Hepatocyte (in vitro differentiated cells): ENCODE results near the gene NAV3. TPM values are rescaled to one million over a fixed set of nuclear protein-coding genes. Genes with fewer than 3 reads are reported as not detected.
A peak's percentile ranks its signal among the peaks of the same experiment; 100 is the strongest.

Experiments
- DNase-seq: peaks from one replicate; pipeline ENCODE4 v3.0.0-alpha.2; 2016; ENCODE audit warnings: low spot score
- H2AFZ ChIP-seq: fragments of 200-600 bp; sonication (generic); 2 replicates; pipeline ENCODE4 v1.6.0; 2016; ENCODE audit warnings: antibody characterized with exemption, mild to moderate bottlenecking
- H3K27ac ChIP-seq: fragments of 200-600 bp; sonication (generic); 2 replicates; pipeline ENCODE4 v1.5.1; 2016; ENCODE audit warnings: mild to moderate bottlenecking
- H3K27me3 ChIP-seq: fragments of 200-600 bp; sonication (generic); 2 replicates; pipeline ENCODE4 v1.6.1; 2016
- H3K36me3 ChIP-seq: fragments of 200-600 bp; sonication (generic); replicated peaks from 2 replicates; pipeline ENCODE4 v1.5.1; 2016; ENCODE audit warnings: low read depth; ENCODE audit not compliant: insufficient read depth
- H3K4me1 ChIP-seq: fragments of 200-600 bp; sonication (generic); 2 replicates; pipeline ENCODE4 v1.5.1; 2016; ENCODE audit warnings: mild to moderate bottlenecking, moderate library complexity; ENCODE audit not compliant: insufficient read depth
- H3K4me2 ChIP-seq: fragments of 200-600 bp; sonication (generic); 2 replicates; pipeline ENCODE4 v1.6.0; 2016
- H3K4me3 ChIP-seq: fragments of 200-600 bp; sonication (generic); 2 replicates; pipeline ENCODE4 v1.5.1; 2016; ENCODE audit warnings: mild to moderate bottlenecking
- H3K79me2 ChIP-seq: fragments of 200-600 bp; sonication (generic); 2 replicates; pipeline ENCODE4 v1.6.0; 2017; ENCODE audit warnings: mild to moderate bottlenecking
- H3K9me2 ChIP-seq: fragments of 200-600 bp; sonication (generic); replicated peaks from 2 replicates; pipeline ENCODE4 v1.6.0; 2017; ENCODE audit warnings: mild to moderate bottlenecking; ENCODE audit not compliant: insufficient read depth
- H3K9me3 ChIP-seq: fragments of 200-600 bp; sonication (generic); 2 replicates; pipeline ENCODE4 v1.5.1; 2016; ENCODE audit warnings: low read depth, mild to moderate bottlenecking
- H4K20me1 ChIP-seq: fragments of 200-600 bp; sonication (generic); 2 replicates; pipeline ENCODE4 v1.6.0; 2016; ENCODE audit warnings: mild to moderate bottlenecking; ENCODE audit not compliant: insufficient read depth, poor library complexity, severe bottlenecking
- CTCF ChIP-seq: fragments of 200-600 bp; sonication (generic); IDR thresholded peaks from 2 replicates; pipeline ENCODE4 v1.5.1; 2016; ENCODE audit warnings: antibody characterized with exemption, mild to moderate bottlenecking; ENCODE audit not compliant: poor library complexity
- EZH2 ChIP-seq: fragments of 200-600 bp; sonication (generic); IDR thresholded peaks from 2 replicates; pipeline ENCODE4 v1.6.1; 2016; ENCODE audit warnings: antibody characterized with exemption, mild to moderate bottlenecking, borderline replicate concordance
- EZH2phosphoT487 ChIP-seq: fragments of 200-600 bp; sonication (generic); IDR thresholded peaks from one replicate; pipeline ENCODE4 v1.6.1; 2018; ENCODE audit warnings: antibody characterized with exemption, mild to moderate bottlenecking, low read depth, moderate library complexity; ENCODE audit not compliant: unreplicated experiment, severe bottlenecking
- WGBS: methylation state at CpG from one replicate; pipeline ENCODE4 v1.1.6; 2016; ENCODE audit warnings: low lambda C conversion rate; ENCODE audit errors: missing lambda C conversion rate; 5-methylcytosine and 5-hydroxymethylcytosine counted together
- polyA plus RNA-seq: library from polyadenylated mRNA; unstranded; fragments of >200 nt; fragmentation: Nextera tagmentation; extraction: Ambion mirVana; gene quantifications from 2 replicates; pipeline ENCODE4 v1.2.1, GENCODE V29; 2016
- total RNA-seq: library from RNA; depleted of rRNA; stranded (reverse); fragments of >200 nt; gene quantifications from 2 replicates; pipeline ENCODE4 v1.2.3, GENCODE V29; 2014

NAV3 gene
- total and polyA plus RNA-seq, 2 experiments from 2014 or later: 1.4 to 9.2 TPM

- H3K36me3 ChIP-seq: no peaks in the 10 kb centered on the region
- no peaks in the 10 kb centered on the region for H3K79me2 ChIP-seq
- H3K4me3 ChIP-seq: no peak overlapping the region
- no peak for DNase-seq
- no peaks in the 10 kb centered on the region for H4K20me1 ChIP-seq
- H2AFZ ChIP-seq: no peak overlapping the region
- 85% methylated on average over 3 of the region's 3 CpGs for WGBS
- no peak for TF ChIP-seq EZH2phosphoT487
- no peak for TF ChIP-seq CTCF
- no peak for TF ChIP-seq EZH2
- H3K27ac ChIP-seq: no peak overlapping the region
- no peaks in the 10 kb centered on the region for H3K4me1 ChIP-seq
- no peaks in the 10 kb centered on the region for H3K9me2 ChIP-seq
- H3K9me3 ChIP-seq: no peaks in the 10 kb centered on the region
- peak overlapping the region; percentile 4 for H3K4me2 ChIP-seq
- no peaks in the 10 kb centered on the region for H3K27me3 ChIP-seq
Measured at GRCh38 chr12:78088391-78088832, 257.7 kb downstream of the NAV3 start.

- no peaks in the 10 kb centered on the region for H3K36me3 ChIP-seq
Measured at GRCh38 chr12:78090266-78090665, 259.6 kb downstream of the NAV3 start.

DNA sequence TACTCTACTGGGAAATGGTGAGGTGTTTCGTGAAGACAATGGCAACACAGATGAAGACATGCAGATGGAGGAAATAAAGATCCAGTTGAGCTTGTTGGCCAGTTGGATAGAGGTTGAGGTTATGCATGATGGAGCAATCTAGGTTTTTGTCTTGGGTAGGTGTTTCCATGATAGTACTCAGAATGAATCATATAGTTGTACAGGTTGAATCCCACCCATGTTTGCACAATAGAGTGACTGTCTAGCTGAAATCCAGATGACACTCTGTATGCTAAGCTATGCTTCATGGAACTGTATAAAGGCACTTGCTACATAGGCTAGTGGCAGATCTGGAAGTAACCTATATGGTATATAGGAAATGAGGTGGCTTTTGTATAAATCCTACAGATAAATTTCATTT is 264.9 kb downstream of the NAV3 start:
- Histone ChIP-seq H3K27me3 (no peaks in the 10 kb centered on the region), H3K4me1 (peaks cover 3% of the 10 kb centered on the region), H3K9me3 (no peaks in the 10 kb centered on the region), H3K9me2 (no peaks in the 10 kb centered on the region), H2AFZ (no peak overlapping the region), H3K4me3 (no peak overlapping the region), H4K20me1 (no peaks in the 10 kb centered on the region), H3K27ac (no peak overlapping the region), H3K79me2 (no peaks in the 10 kb centered on the region), H3K36me3 (no peaks in the 10 kb centered on the region), H3K4me2 (no peak overlapping the region)
- WGBS: 88% methylated on average over 1 of the region's 1 CpG
- TF ChIP-seq CTCF (no peak), EZH2phosphoT487 (no peak), EZH2 (no peak)
- no peak for DNase-seq

More at GRCh38 chr12:78090266-78090665, 259.6 kb downstream of the NAV3 start:
- Histone ChIP-seq H3K4me2 (no peak overlapping the region), H3K27me3 (no peaks in the 10 kb centered on the region), H2AFZ (no peak overlapping the region), H3K4me1 (no peaks in the 10 kb centered on the region), H3K4me3 (no peak overlapping the region), H3K79me2 (no peaks in the 10 kb centered on the region), H4K20me1 (no peaks in the 10 kb centered on the region), H3K27ac (no peak overlapping the region), H3K9me2 (no peaks in the 10 kb centered on the region), H3K9me3 (no peaks in the 10 kb centered on the region)
- TF ChIP-seq EZH2 (no peak), CTCF (no peak), EZH2phosphoT487 (no peak)
- DNase-seq: no peak
